ENCODE data around the gene OLFML2A.
A peak's percentile ranks its signal among the peaks of the same experiment; 100 is the strongest.
"Not testable (repeated sequence)": the region's sequence is repeated elsewhere in the genome, so short reads cannot be mapped to it uniquely, and the experiment has no call there.

OLFML2A gene
- total RNA-seq = 0.05 to 0.09 reads per million in 2 donors

GRCh38 chr9:124776954-124777648 is at the start of gene OLFML2A:
OLFML2A (plus strand) TSS chr9:124777133; CDS start chr9:124777271, 138 bp downstream.
- DNase-seq = peak; percentile 36

- DNase-seq = no peak
Observed at GRCh38 chr9:124730772-124731171, 46.2 kb upstream of the OLFML2A start.

GRCh38 chr9:124733964-124734740 is 42.8 kb upstream of the OLFML2A start:
- DNase-seq = no peak

GRCh38 chr9:124734741-124735083 is 42.2 kb upstream of the OLFML2A start:
- DNase-seq = not testable (repeated sequence)

- DNase-seq = no peak
Observed at GRCh38 chr9:124735121-124735520, 41.8 kb upstream of the OLFML2A start.

GRCh38 chr9:124738075-124738474 is 38.9 kb upstream of the OLFML2A start:
- DNase-seq = not testable (repeated sequence)

GRCh38 chr9:124739360-124739759 is 37.6 kb upstream of the OLFML2A start:
- no peak for DNase-seq

GRCh38 chr9:124741149-124741548 is 35.8 kb upstream of the OLFML2A start:
- DNase-seq = no peak

GRCh38 chr9:124741662-124742061 is 35.3 kb upstream of the OLFML2A start:
- DNase-seq = no peak

- DNase-seq = no peak
Observed at GRCh38 chr9:124742940-124743339, 34.0 kb upstream of the OLFML2A start.

GRCh38 chr9:124743686-124744348 is 33.1 kb upstream of the OLFML2A start:
- no peak for DNase-seq

- DNase-seq = no peak
Observed at GRCh38 chr9:124747065-124747464, 29.9 kb upstream of the OLFML2A start.

- no peak for DNase-seq
Observed at GRCh38 chr9:124749284-124749683, 27.6 kb upstream of the OLFML2A start.

- DNase-seq = no peak
Observed at GRCh38 chr9:124749781-124750180, 27.2 kb upstream of the OLFML2A start.

GRCh38 chr9:124752967-124753366 is 24.0 kb upstream of the OLFML2A start:
- DNase-seq = no peak

GRCh38 chr9:124754289-124754688 is 22.6 kb upstream of the OLFML2A start:
- no peak for DNase-seq

- DNase-seq = no peak
Observed at GRCh38 chr9:124755061-124755460, 21.9 kb upstream of the OLFML2A start.

GRCh38 chr9:124756011-124756410 is 20.9 kb upstream of the OLFML2A start:
- no peak for DNase-seq

- DNase-seq = no peak
Observed at GRCh38 chr9:124757616-124758015, 19.3 kb upstream of the OLFML2A start.

- no peak for DNase-seq
Observed at GRCh38 chr9:124758061-124758460, 18.9 kb upstream of the OLFML2A start.

GRCh38 chr9:124758691-124759090 is 18.2 kb upstream of the OLFML2A start:
- DNase-seq = no peak

GRCh38 chr9:124759327-124759726 is 17.6 kb upstream of the OLFML2A start:
- DNase-seq = no peak

GRCh38 chr9:124760719-124761118 is 16.2 kb upstream of the OLFML2A start:
- DNase-seq = no peak

- no peak for DNase-seq
Observed at GRCh38 chr9:124761196-124761595, 15.7 kb upstream of the OLFML2A start.
